PC-9 (cell line): Measurements from ENCODE around the gene GCNT2. TPM values are rescaled to one million over a fixed set of nuclear protein-coding genes. Genes with fewer than 3 reads are reported as not detected.

Source experiments
- BruUV-seq: library from RNA; stranded (reverse); fragments of 400-500 nt; replicated peaks from 2 replicates; lab custom pipeline; 2021; lab: Mats Ljungman, UMichigan
- CTCF ChIA-PET: fragments of 300-600 bp; sonication (Branson Sonifier 250); formaldehyde crosslinking; loops from one replicate; lab custom pipeline; 2022; ENCODE audit warnings: antibody characterized with exemption; lab: Charles Lee
- POLR2A ChIA-PET: fragments of 300-600 bp; sonication (Branson Sonifier 250); formaldehyde crosslinking; loops from one replicate; lab custom pipeline; 2022; ENCODE audit warnings: antibody characterized with exemption; ENCODE audit not compliant: unreplicated experiment; lab: Charles Lee
- DNase-seq, 2 experiments: peaks; one replicate each; pipeline versions ENCODE4 v3.0.0 to v3.0.0-alpha.2; 2015 to 2022; ENCODE audit warnings: mixed read lengths in 1 of 2
- H2AFZ ChIP-seq: fragments of 200-600 bp; sonication (generic); 2 replicates; pipeline ENCODE4 v1.8.1; 2017; ENCODE audit warnings: antibody characterized with exemption
- H3F3A ChIP-seq: fragments of 200-600 bp; sonication (generic); 2 replicates; pipeline ENCODE4 v1.8.1; 2017; ENCODE audit warnings: antibody characterized with exemption, mild to moderate bottlenecking, low read depth; ENCODE audit not compliant: insufficient read depth
- H3K27ac ChIP-seq: fragments of 200-600 bp; sonication (generic); 2 replicates; pipeline ENCODE4 v1.6.1; 2016; ENCODE audit warnings: mixed run types
- H3K27me3 ChIP-seq: fragments of 200-600 bp; sonication (generic); 2 replicates; pipeline ENCODE4 v1.6.1; 2016; ENCODE audit warnings: low read depth, mixed run types; ENCODE audit not compliant: insufficient read depth
- H3K36me3 ChIP-seq: fragments of 200-600 bp; sonication (generic); 2 replicates; pipeline ENCODE4 v1.6.1; 2016; ENCODE audit warnings: low read depth, mixed run types
- H3K4me1 ChIP-seq: fragments of 200-600 bp; sonication (generic); replicated peaks from 2 replicates; pipeline ENCODE4 v1.6.1; 2016; ENCODE audit warnings: mixed run types; ENCODE audit not compliant: insufficient read depth
- H3K4me2 ChIP-seq: fragments of 200-600 bp; sonication (generic); 2 replicates; pipeline ENCODE4 v1.6.1; 2017; ENCODE audit warnings: mixed run types
- H3K4me3 ChIP-seq: fragments of 200-600 bp; sonication (generic); 2 replicates; pipeline ENCODE4 v1.6.1; 2016; ENCODE audit warnings: mixed run types
- H3K79me2 ChIP-seq: fragments of 200-600 bp; sonication (generic); 2 replicates; pipeline ENCODE4 v1.6.1; 2017; ENCODE audit warnings: low read depth, mixed run types
- H3K9me2 ChIP-seq: fragments of 200-600 bp; sonication (generic); 2 replicates; pipeline ENCODE4 v1.8.1; 2017; ENCODE audit warnings: mild to moderate bottlenecking; ENCODE audit not compliant: insufficient read depth
- H3K9me3 ChIP-seq: fragments of 200-600 bp; sonication (generic); 2 replicates; pipeline ENCODE4 v1.8.1; 2016; ENCODE audit warnings: low read depth; ENCODE audit not compliant: insufficient read depth
- H4K20me1 ChIP-seq: fragments of 200-600 bp; sonication (generic); 2 replicates; pipeline ENCODE4 v1.8.1; 2017; ENCODE audit not compliant: insufficient read depth
- CTCF ChIP-seq: fragments of 200-600 bp; sonication (generic); conservative IDR thresholded peaks from 2 replicates; pipeline ENCODE4 v1.6.1; 2017; ENCODE audit warnings: mixed run types, antibody characterized with exemption, mild to moderate bottlenecking, moderate library complexity
- EZH2 ChIP-seq: fragments of 200-600 bp; sonication (generic); IDR thresholded peaks from 2 replicates; pipeline ENCODE4 v1.8.0; 2017; ENCODE audit warnings: antibody characterized with exemption, low read depth
- intact Hi-C: fragments of 100-400 bp; cut with micrococcal nuclease; formaldehyde crosslinking; loops from one replicate; pipeline ENCODE4 v1.10.0; 2022; ENCODE audit not compliant: unreplicated experiment
- total RNA-seq: library from RNA; stranded (reverse); gene quantifications from 2 replicates; pipeline ENCODE4 v1.2.3, GENCODE V29; 2021

Gene GCNT2
- total RNA-seq, 1 experiment from 2014 or later: 35.7 TPM

- Histone ChIP-seq H3K4me2 (no peak overlapping the region), H3K79me2 (no peaks in the 10 kb centered on the region), H3K27ac (no peak overlapping the region), H3K36me3 (no peaks in the 10 kb centered on the region), H2AFZ (no peak overlapping the region), H3F3A (no peaks in the 10 kb centered on the region), H3K9me2 (no peaks in the 10 kb centered on the region), H3K4me1 (no peaks in the 10 kb centered on the region), H4K20me1 (no peaks in the 10 kb centered on the region), H3K4me3 (no peak overlapping the region), H3K27me3 (no peaks in the 10 kb centered on the region), H3K9me3 (no peaks in the 10 kb centered on the region)
- DNase-seq: no peak
- ChIA-PET CTCF (no interaction called here), POLR2A (no interaction called here)
- BruUV-seq: no TSS peak
- intact Hi-C loops: no loop called here
- no peak for TF ChIP-seq CTCF
- no peak for TF ChIP-seq EZH2
Measured at GRCh38 chr6:10589429-10589727, 68.2 kb downstream of the GCNT2 start.

GRCh38 chr6:10589983-10590382 lies 68.8 kb downstream of the GCNT2 start:
- H3K27me3 ChIP-seq: no peaks in the 10 kb centered on the region
- H3F3A ChIP-seq: no peaks in the 10 kb centered on the region
- TF ChIP-seq CTCF (no peak), EZH2 (no peak)
- H3K27ac ChIP-seq: no peak overlapping the region
- H3K4me3 ChIP-seq: no peak overlapping the region
- H3K9me2 ChIP-seq: no peaks in the 10 kb centered on the region
- H3K79me2 ChIP-seq: no peaks in the 10 kb centered on the region
- no peaks in the 10 kb centered on the region for H3K4me1 ChIP-seq
- ChIA-PET CTCF (no interaction called here), POLR2A (no interaction called here)
- H4K20me1 ChIP-seq: no peaks in the 10 kb centered on the region
- BruUV-seq: no TSS peak
- no peak for DNase-seq
- H3K4me2 ChIP-seq: no peak overlapping the region
- no peak overlapping the region for H2AFZ ChIP-seq
- intact Hi-C loops: no loop called here
- H3K36me3 ChIP-seq: no peaks in the 10 kb centered on the region
- no peaks in the 10 kb centered on the region for H3K9me3 ChIP-seq

GRCh38 chr6:10591422-10592160 lies 70.4 kb downstream of the GCNT2 start:
- Histone ChIP-seq H3K9me2 (no peaks in the 10 kb centered on the region), H4K20me1 (no peaks in the 10 kb centered on the region), H2AFZ (no peak overlapping the region), H3K27me3 (no peaks in the 10 kb centered on the region), H3K4me2 (no peak overlapping the region), H3K4me3 (no peak overlapping the region), H3F3A (peaks cover 8% of the 10 kb centered on the region; the same call in 1 of the 2 replicates), H3K36me3 (no peaks in the 10 kb centered on the region), H3K79me2 (0 out of 2 replicates have a peak, but pooled peaks cover 3% of the 10 kb centered on the region), H3K4me1 (peaks cover 9% of the 10 kb centered on the region), H3K9me3 (no peaks in the 10 kb centered on the region), H3K27ac (no peak overlapping the region)
- no peak for DNase-seq
- ChIA-PET CTCF (no interaction called here), POLR2A (interaction anchor here (0.6 kb wide), 1 partner anchor 431 kb away, joined by 6 read pairs; no protein-coding TSS in a partner anchor)
- intact Hi-C loops: no loop called here
- BruUV-seq: no TSS peak
- TF ChIP-seq EZH2 (no peak), CTCF (no peak)
